NCI-H146 treated with DMSO at 0.1 percent for 48 hours (cell line): ENCODE data around the gene XPNPEP1.

ENCODE experiments used
- DNase-seq: peaks from one replicate; lab custom pipeline; 2025; ENCODE audit not compliant: unreplicated experiment; lab: John Stamatoyannopoulos, UW

XPNPEP1 gene

DNA sequence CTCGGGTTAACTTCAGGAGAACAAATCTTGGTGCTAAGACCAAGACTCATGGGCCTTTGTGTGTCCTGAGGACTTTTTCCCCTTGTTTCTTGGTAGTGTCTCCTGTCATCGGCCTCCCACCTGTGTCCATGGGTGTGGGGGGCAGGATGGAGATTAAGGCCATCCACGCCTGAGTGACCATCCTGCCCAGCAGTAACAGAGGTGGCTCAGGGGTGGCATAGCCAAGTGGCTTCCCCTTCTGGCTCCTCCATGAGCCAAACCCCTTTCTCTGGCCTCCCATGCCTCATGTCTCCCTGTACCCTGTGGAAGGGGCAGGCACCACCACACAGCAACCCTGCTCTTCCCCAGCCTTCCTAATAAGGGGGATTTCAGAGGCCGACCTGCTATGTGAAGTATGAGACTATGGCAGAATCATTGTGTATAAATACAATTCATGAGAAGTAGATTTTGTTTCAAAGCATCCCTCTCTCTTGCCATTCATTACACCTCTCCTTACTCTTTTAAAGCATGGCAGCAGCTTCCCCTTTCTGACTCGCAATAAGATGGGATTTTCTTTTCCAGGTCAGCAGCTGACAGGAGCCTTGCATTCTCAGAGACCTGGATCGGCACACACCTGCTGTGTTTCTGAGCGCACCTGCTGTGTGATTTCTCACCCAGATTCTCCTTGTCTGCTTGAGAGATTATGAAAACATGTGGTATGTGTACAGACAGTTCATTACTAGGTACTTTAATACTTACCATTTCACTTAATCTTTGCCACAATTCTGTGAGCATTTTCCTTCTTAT is 102.5 kb downstream of the XPNPEP1 start:
- DNase-seq = no peak

DNA sequence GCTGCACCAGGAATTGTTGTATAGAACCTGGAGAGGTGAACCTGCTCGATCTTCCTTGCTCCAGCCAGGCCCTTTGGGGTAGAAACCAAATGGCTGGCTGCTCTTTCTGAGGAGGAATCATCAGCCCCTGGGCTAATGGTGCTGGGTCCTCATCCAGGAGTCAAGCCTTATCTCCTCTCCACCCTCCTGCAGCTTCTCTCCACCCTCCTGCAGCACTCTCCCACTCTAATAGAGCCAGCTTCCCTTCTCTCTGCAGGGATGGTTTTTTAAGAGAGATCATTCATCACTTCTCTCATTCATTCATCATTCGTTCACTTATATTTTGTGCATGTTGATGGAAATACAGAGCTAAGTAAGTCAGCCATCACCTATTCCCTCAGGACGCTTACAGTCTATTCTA is 103.5 kb downstream of the XPNPEP1 start:
- no peak for DNase-seq
